Astrocyte (in vitro differentiated cells and primary cell): Measurements from ENCODE around the gene LRCH1.

Experiments
- EZH2 ChIP-seq: IDR thresholded peaks from 2 replicates; pipeline ENCODE4 v1.6.1; 2012; ENCODE audit warnings: mild to moderate bottlenecking, low read length, inconsistent platforms; ENCODE audit not compliant: insufficient read depth
- TF ChIP-seq, protein P1 (sequence below): IDR thresholded peaks from 2 replicates; pipeline ENCODE4 v1.5.1; 2011; ENCODE audit warnings: low read depth, mild to moderate bottlenecking, inconsistent platforms, low read length, moderate library complexity; ENCODE audit not compliant: insufficient read depth

- TF ChIP-seq, protein P1, sequence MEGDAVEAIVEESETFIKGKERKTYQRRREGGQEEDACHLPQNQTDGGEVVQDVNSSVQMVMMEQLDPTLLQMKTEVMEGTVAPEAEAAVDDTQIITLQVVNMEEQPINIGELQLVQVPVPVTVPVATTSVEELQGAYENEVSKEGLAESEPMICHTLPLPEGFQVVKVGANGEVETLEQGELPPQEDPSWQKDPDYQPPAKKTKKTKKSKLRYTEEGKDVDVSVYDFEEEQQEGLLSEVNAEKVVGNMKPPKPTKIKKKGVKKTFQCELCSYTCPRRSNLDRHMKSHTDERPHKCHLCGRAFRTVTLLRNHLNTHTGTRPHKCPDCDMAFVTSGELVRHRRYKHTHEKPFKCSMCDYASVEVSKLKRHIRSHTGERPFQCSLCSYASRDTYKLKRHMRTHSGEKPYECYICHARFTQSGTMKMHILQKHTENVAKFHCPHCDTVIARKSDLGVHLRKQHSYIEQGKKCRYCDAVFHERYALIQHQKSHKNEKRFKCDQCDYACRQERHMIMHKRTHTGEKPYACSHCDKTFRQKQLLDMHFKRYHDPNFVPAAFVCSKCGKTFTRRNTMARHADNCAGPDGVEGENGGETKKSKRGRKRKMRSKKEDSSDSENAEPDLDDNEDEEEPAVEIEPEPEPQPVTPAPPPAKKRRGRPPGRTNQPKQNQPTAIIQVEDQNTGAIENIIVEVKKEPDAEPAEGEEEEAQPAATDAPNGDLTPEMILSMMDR: no peak
- no peak for TF ChIP-seq EZH2
Observed at GRCh38 chr13:46668302-46668720, 115.3 kb downstream of the LRCH1 start.
